GM20431 (cell line): ENCODE measurements around the gene MRGPRD.

Experiments
- in situ Hi-C: fragments of 300-500 bp; cut with MseI, MboI; formaldehyde crosslinking; loops from one replicate; pipeline ENCODE4 v1.15.0; 2020; ENCODE audit warnings: low sequenced_read_pairs; ENCODE audit not compliant: unreplicated experiment

The MRGPRD gene

GRCh38 chr11:68935516-68936357, 45.0 kb downstream of the MRGPRD start:
- in situ Hi-C loops, result no loop called here

DNA sequence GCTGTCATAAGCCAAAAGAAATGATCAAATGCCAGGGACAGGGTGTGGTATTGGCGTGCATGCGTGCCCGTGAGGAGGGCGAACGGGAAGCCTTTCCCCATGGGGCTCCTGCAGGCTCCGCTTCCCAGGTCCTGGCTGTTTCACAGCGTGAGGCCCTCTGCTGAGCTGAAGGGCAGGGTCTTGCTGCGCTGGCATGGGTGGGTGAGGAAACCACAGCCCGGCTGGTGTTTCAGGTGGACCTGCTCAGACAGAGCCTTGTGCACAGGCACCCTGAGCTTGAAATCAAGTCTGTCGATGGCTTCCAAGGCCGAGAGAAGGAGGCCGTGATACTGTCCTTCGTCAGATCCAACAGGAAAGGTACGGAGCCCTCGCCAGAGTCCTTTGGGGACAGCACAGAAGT, 45.7 kb downstream of the MRGPRD start:
- in situ Hi-C loops, result no loop called here

DNA sequence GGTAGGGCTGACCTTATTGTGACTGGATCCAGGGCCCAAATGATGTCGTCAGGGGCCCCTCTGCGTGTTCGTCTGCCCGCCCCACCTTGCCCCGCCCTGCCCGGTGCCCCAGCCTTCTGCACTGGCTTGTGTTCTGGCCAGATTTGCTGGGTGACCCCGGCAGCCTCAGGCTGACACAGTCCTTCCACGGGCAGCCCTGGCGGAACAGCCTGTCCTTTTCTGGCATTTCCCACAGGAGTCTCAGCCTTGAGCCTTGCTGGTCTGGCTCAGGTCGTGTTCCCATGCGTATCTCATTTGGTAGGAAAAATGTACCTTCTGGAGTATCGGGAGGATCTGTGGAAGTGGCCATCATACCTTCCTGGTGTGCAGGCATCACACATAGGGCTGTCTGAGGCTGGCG, 46.1 kb downstream of the MRGPRD start:
- in situ Hi-C loops, result no loop called here

GRCh38 chr11:68934321-68934645, 46.5 kb downstream of the MRGPRD start:
- in situ Hi-C loops, result no loop called here

DNA sequence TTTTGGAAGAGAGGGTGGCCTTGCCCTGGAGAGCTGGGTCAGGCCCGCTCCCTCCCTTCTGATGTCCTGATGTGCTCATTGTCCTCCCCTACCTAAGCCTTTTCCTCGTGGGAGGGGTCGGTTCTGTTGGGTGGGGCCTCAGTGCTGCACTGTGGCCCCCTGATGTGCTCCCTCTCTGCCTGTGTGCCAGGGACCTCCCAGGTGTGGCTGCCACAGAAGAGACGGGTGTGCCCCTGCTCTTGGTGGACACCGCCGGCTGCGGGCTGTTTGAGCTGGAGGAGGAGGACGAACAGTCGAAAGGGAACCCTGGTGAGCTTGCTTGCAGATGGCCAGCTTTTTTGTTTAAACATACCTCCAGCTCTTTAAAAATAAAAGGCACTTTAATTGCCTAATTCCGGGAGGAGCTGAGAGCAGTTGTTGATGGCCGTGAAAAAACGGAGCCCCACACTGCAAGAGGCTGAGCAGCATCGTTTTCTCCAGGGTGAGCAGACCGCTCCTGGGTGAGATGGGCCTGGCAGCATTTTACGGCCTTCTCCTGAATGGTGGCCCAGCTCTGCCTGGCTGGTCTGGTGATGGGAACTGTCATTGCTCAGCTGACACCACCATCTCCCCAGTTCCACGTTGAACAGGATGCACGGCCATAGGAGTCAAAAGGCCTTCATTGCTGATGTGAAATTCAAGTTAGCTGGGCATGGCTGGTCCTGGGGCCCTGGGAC, 47.0 kb downstream of the MRGPRD start:
- in situ Hi-C loops, result no loop called here

DNA sequence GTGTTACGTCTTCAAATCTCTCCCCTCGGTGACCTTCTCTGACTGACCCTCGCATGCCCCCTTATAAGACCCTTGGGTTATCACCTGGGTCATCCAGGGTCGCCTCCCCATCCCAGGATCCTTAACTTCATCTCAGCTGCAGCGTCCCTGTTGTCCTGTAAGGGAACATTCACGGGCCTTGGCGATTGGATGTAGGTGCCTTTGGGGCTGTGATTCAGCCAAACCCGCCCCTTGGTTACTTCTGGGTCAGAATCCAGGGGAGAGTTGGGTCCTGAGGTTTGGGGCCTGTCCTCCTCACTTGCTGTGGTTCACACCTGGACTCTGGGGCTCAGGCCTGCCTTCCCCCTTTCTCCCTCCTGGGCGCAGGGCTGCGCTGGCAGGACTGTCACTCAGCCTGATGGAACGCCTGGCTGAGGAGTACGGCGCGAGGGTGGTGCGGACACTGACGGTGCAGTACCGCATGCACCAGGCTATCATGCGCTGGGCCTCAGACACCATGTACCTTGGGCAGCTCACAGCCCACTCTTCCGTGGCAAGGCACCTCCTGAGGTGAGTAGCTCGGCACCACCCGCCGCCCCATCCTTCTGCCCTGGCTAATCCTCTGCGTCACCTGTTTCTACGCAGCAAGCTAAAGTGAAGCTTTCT, 47.7 kb downstream of the MRGPRD start:
- in situ Hi-C loops, result no loop called here

DNA sequence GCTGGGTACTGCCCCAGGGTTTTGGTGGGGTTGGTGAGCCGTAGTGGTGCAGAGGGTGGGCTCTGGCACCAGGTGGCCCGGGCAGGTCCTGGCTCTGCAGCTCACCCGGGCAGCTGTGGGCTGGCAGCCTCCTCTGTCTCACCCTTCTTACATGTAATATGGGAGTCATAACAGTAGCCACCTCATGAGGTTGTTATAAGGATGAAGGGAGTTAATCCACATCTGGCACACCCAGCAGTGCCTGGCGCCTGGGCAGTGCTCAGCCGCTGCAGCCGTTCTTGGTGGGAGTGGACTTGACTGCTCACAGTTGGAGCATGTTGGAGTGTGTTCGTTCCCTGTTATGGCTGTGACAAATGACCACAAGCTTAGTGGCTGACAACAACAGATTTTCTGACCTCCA, 48.4 kb downstream of the MRGPRD start:
- in situ Hi-C loops, result no loop called here

GRCh38 chr11:68931911-68932310, 48.9 kb downstream of the MRGPRD start:
- in situ Hi-C loops, result no loop called here

DNA sequence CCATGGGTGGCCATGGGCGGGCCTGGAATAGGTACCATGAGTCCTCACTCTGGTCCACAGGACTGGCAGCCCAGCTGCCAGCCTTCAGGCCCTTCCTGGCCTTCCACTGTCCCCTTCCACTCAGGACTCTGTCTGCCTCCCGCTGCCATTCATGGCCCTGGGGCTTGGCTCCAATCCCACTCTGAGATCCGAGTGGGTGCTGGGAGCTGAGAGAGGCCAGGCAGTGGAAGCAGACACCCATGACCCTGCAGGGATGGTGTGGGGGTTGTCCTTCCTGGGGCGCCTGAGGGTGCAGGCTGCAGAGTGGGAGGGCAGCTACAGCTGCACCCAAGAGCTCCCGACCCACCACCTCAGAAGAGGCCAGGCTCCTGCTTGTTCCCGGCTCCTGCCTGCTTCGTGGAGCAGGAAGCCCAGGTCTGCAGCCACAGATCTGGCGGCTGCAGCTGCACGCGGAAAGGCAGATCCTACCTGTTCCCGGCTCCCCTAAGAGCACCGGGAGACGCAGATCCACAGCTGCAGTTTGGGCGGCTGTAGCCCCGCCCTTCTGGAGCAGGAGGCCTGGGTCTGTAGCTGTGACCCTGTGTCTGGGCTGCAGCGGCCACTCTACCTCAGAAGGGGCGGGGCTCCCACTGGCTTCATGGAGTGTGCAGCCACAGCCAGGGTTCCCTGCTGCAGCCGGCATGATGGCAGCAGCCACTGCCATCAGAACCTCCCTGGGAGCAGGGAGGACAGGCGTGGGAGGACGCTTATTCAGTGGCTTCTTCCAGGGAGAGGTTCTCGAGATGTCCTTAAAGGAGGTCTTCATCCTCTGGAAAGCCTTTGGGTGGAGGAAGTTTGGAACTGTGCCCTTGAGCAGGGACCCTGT, 49.6 kb downstream of the MRGPRD start:
- in situ Hi-C loops, result no loop called here
